ENCODE measurements around the gene CD38.
"Not testable (repeated sequence)": the region's sequence is repeated elsewhere in the genome, so short reads cannot be mapped to it uniquely, and the experiment has no call there.

The CD38 gene

GRCh38 chr4:15799141-15799540 lies 21.0 kb downstream of the CD38 start:
- no peak for DNase-seq (ENCODE audit: low spot score)

- no peak for DNase-seq (ENCODE audit: low spot score)
These were observed 21.6 kb downstream of the CD38 start for GRCh38 chr4:15799701-15800100.

GRCh38 chr4:15802497-15802896 lies 24.4 kb downstream of the CD38 start:
- DNase-seq (ENCODE audit: low spot score): not testable (repeated sequence)

GRCh38 chr4:15805583-15806517 lies 27.7 kb downstream of the CD38 start:
- peak; percentile 66 for DNase-seq (ENCODE audit: low spot score)

GRCh38 chr4:15809058-15809457 lies 30.9 kb downstream of the CD38 start:
- DNase-seq (ENCODE audit: low spot score): peak; percentile 18

GRCh38 chr4:15809466-15809865 lies 31.3 kb downstream of the CD38 start:
- DNase-seq (ENCODE audit: low spot score): no peak

GRCh38 chr4:15811703-15812337 lies 33.7 kb downstream of the CD38 start:
- DNase-seq (ENCODE audit: low spot score): no peak

DNA sequence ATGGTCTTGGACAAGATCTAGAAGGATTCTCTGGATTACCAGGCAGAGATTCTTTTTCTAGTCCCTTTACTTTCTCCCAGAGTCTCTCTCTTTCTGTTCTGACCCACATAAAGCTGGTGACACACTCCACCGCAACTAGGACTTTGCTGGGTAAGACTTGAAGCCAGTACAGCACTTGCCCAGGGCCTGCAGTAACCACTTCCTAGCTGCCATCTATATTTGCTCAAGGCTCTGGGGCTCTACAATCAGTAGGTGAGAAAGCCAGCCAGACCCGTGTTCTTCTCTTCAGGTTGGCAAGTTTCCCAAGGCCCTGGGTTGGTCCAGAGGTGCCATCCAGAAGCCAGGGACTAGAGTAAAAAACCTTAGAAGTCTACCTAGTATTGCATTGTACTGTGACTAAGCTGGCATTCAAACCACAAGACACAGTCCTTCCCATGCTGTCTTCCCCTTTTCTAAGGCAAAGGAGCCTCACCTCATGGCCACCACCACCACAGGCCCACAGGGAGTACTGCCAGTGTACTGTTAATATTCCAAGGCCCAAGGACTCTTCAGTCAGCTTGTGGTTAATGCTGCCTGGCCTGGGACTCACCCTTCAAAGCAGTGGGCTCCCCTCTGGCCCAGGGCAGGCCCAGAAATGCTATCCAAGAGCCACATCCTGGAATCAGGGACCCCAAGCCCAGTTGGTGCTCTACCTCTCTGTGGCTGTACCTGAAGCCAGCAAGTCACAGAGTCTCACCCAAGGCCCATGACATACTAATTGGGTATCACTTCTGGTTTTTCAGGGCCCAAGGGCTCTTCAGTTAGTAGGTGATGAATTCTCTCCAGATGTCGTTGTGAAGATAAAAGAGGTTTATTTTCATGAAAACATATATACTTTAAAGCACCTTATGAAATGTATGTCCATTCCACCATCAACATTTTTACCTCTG lies 54.7 kb downstream of the CD38 start:
- no peak for DNase-seq (ENCODE audit: low spot score)

DNA sequence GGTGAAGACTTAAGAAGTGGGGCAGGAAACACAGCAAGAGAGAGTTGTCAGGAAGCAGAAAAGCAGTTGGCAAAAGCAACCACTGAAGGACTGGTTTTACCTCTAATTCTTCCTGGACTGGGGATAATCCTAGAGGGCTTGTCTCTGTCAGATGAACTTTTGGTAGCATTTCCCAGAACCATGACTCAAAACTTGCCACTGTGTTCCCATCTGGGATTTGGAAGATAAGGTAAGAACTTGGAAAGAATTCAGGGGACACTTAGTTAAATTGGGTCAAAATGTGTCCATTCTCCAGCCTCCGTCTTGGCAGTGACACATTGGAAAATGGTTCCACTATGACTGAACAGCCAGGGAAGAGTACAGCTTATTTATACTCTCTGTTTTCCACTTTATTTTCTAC lies 55.7 kb downstream of the CD38 start:
- DNase-seq (ENCODE audit: low spot score): no peak

DNA sequence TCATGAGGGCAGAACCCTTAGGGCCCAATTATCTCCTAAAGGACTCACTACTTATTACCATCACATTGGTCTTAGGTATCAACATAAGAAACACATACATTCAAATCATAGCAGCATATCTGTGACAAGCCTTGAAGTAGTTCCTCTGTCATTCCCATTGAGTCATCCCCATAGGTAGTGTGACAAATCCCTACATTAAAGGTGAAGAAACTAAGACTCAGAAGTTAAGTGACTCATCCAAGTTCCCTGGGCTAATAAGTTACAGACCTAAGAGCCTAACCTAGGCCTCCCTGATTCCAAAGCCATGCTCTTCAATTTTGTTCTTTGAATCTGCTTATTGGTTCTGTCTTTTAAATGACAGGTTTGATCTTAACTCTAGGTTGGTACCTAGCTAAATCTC lies 58.2 kb downstream of the CD38 start:
- no peak for DNase-seq (ENCODE audit: low spot score)

- no peak for DNase-seq (ENCODE audit: low spot score)
These were observed 59.5 kb downstream of the CD38 start for GRCh38 chr4:15837591-15837990.

GRCh38 chr4:15841194-15841730 lies 63.1 kb downstream of the CD38 start:
- DNase-seq (ENCODE audit: low spot score): not testable (repeated sequence)

DNA sequence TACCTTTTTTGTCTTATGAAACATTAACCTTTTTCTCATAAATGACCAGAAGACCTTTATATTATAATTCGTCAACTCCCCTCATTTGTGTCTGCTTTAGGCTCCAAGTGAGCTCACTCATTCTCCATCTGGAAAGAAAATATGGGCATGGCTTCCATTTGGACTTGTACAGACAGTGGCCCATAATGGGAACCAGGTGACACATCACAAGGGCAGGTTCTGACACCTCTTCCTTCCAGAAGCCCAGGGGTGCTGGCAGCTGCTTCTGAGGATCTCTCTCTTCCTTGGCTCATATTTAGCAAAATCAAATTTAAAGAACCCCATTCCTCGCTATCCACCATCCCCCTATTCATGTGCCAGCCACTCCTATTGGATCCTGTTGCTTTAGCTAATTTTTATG lies 69.6 kb downstream of the CD38 start:
- no peak for DNase-seq (ENCODE audit: low spot score)

- no peak for DNase-seq (ENCODE audit: low spot score)
These were observed 70.2 kb downstream of the CD38 start for GRCh38 chr4:15848191-15848842.

DNA sequence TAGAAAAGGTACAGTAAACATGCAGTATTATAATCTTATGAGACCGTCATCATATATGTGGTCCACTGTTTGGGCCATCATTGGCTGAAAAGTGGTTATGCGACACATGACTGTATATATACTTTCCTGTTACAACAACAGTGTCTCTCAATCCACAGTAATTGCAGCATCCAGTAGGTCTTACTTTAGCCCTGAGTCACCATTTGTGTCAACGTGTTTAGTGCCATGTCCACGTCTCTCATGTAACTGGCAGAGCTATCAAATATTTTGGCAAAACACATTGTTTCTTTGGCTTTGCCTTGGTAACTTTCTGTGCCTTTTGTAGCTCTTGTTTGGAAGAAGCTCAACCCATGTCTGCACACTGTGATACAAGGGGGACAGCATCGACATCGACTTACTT lies 73.8 kb downstream of the CD38 start:
- no peak for DNase-seq (ENCODE audit: low spot score)

DNA sequence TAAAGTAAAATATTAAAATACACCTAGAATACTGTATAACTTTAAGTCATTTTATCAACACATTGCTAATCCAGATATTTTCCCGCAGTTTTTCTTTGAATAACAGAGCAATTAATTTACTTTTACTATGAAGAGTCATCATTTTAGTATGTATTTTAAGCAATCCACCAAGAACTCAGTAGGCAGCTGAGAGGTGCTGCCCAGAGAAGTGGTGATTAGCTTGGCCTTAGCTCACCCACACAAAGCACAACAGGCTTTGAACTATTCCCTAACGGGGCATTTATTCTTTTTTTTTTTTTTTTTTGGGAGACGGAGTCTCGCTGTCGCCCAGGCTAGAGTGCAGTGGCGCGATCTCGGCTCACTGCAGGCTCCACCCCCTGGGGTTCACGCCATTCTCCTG lies 74.4 kb downstream of the CD38 start:
- DNase-seq (ENCODE audit: low spot score): no peak

DNA sequence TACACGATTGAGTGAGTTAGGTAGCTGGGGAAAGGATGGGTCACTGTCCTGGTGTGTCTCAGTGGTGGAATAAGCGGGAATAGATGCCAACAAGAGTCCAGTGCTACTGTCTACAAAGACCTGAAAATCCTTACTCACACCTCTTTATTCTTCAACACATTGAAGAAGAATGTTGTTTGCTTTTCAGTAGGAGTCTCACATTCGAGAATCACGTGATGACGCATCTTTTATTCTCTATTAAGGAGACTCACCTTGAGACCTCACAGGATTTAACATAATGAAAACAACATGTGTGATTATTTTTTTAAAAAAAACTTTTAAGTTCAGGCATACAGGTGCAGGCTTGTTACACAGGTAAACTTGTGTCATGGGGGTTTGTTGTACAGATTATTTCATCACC lies 75.2 kb downstream of the CD38 start:
- DNase-seq (ENCODE audit: low spot score): no peak

- peak; percentile 20 for DNase-seq (ENCODE audit: low spot score)
These were observed 77.8 kb downstream of the CD38 start for GRCh38 chr4:15855804-15856475.

GRCh38 chr4:15861198-15861597 lies 83.1 kb downstream of the CD38 start:
- not testable (repeated sequence) for DNase-seq (ENCODE audit: low spot score)

- no peak for DNase-seq (ENCODE audit: low spot score)
These were observed 86.8 kb downstream of the CD38 start for GRCh38 chr4:15864651-15865566.

Measured in Ammon's horn (tissue), 1 donor.